Activated CD4-positive, alpha-beta T cell treated with anti-CD3 and anti-CD28 coated beads, Interleukin-2, amount 10 ng/mL, durations not matched to agents 24 days and 14 days (primary cell): ENCODE measurements around the gene MACROD2. TPM values are rescaled to one million over a fixed set of nuclear protein-coding genes. Genes with fewer than 3 reads are reported as not detected.

ENCODE experiments used
- DNase-seq: peaks from one replicate; pipeline ENCODE4 v3.0.0; 2022
- H3K27ac Mint-ChIP-seq: one replicate; pipeline ENCODE4 v1.8.0; 2022; ENCODE audit warnings: mild to moderate bottlenecking, mixed read lengths
- H3K27me3 Mint-ChIP-seq: one replicate; pipeline ENCODE4 v1.8.0; 2022; ENCODE audit warnings: mixed read lengths
- H3K36me3 Mint-ChIP-seq: one replicate; pipeline ENCODE4 v1.8.0; 2022; ENCODE audit warnings: low read depth, mild to moderate bottlenecking, mixed read lengths
- H3K4me1 Mint-ChIP-seq: one replicate; pipeline ENCODE4 v1.8.0; 2021; ENCODE audit warnings: mixed read lengths
- H3K4me3 Mint-ChIP-seq: one replicate; pipeline ENCODE4 v1.8.0; 2022; ENCODE audit warnings: mild to moderate bottlenecking, moderate library complexity, mixed read lengths
- H3K9me3 Mint-ChIP-seq: one replicate; pipeline ENCODE4 v1.8.0; 2021; ENCODE audit warnings: mixed read lengths
- intact Hi-C: fragments of 100-400 bp; cut with micrococcal nuclease; formaldehyde crosslinking; loops from one replicate; pipeline ENCODE4 v1.15.1; 2023
- total RNA-seq: library from RNA; stranded (reverse); gene quantifications from 2 replicates; pipeline ENCODE4 v1.2.3, GENCODE V29; 2022

The MACROD2 gene
- total RNA-seq, 1 donor from 2014 or later: not detected

DNA sequence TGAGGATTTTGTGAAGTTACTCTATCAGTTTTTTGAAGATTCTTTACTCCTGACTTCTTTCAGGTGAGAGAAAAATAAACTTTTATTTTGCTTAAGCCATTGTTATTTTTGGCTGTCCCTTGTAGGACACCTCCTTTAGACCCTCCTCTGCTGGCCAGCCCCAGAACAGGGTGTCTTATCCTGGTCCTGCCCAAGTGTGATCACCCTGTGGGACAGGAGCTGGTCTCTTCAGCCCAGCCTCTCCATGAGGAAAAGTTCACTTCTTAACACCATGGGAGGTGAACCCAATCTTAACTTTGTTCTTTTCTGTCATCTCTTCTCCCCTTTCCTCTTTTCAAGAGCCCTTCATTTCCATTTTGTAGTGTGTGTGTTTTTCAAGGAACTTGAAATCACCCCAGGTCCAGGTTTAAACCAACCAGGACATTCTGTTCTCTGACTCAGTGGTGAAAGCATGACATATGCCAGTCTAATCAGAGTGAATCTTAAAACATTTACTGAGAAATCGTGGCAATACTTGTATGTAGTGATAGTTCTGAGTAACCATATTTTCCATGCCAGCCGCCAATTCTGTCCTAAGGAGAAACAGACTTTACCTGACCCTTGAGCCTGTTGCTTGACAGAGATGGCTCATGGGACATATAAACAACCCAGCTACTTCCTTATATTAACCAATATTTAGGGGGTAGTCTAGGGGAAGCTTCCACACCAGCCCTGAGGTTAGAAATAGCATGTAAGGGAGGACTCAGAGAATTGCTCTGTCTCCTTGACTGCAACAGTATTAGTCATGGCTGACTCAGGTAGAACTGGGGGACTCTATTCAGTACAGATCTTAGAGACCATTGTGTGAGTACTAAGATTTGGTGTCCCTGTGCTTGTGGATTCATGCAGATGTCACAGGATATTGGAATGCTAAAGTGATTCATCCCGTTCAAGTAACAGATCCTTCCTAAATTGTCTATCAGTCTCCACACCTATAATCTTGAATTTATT, 293.3 kb downstream of the MACROD2 start:
- H3K9me3 Mint-ChIP-seq: peaks cover 6% of the 10 kb centered on the region
- DNase-seq: no peak
- no peak overlapping the region for H3K4me3 Mint-ChIP-seq
- H3K36me3 Mint-ChIP-seq: no peaks in the 10 kb centered on the region
- H3K27me3 Mint-ChIP-seq: no peaks in the 10 kb centered on the region
- intact Hi-C loops: no loop called here
- H3K4me1 Mint-ChIP-seq: no peaks in the 10 kb centered on the region
- H3K27ac Mint-ChIP-seq: no peak overlapping the region

DNA sequence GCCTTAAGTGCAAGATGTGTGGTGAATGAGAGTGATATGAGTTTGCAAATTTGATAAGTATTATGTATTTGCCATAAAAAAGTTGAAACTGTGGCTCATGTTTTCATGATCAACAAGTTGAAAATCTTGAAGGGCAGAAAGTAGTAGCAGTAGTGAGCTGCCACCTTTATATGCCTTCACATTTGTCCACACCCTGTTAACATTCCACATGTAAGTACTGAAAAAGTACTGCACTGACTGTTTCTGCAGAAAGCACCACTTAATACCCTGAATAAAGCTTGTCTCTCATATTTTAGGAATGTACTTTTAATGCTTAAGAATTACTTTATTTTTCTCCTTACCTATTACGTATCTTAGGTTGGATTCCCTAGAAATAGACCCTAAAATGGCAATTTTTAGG, 296.2 kb downstream of the MACROD2 start:
- intact Hi-C loops: no loop called here
- no peaks in the 10 kb centered on the region for H3K27me3 Mint-ChIP-seq
- no peak overlapping the region for H3K27ac Mint-ChIP-seq
- DNase-seq: no peak
- no peaks in the 10 kb centered on the region for H3K4me1 Mint-ChIP-seq
- peaks cover 3% of the 10 kb centered on the region for H3K9me3 Mint-ChIP-seq
- no peak overlapping the region for H3K4me3 Mint-ChIP-seq
- H3K36me3 Mint-ChIP-seq: no peaks in the 10 kb centered on the region

DNA sequence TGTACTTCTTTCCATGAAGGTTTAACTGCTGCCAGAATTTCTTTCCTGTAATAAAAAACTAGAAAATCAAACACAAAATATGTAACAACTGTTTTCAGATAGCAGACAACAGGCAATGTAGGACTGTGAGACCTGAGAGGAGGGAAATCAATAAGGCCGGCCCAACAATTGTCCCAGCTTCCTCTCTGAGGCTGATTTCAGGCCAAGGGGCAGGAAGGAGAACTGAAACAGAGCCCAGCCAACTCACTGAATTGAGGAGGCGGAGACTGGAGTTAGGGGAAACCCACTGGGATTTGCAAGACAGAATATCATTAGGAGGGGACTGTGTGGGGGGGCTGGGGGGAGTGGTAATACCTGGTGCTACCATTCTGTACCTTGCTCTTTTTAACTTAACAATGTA, 299.9 kb downstream of the MACROD2 start:
- peaks cover 3% of the 10 kb centered on the region for H3K9me3 Mint-ChIP-seq
- no peak overlapping the region for H3K4me3 Mint-ChIP-seq
- H3K36me3 Mint-ChIP-seq: no peaks in the 10 kb centered on the region
- H3K27me3 Mint-ChIP-seq: no peaks in the 10 kb centered on the region
- intact Hi-C loops: no loop called here
- DNase-seq: no peak
- H3K27ac Mint-ChIP-seq: no peak overlapping the region
- no peaks in the 10 kb centered on the region for H3K4me1 Mint-ChIP-seq

DNA sequence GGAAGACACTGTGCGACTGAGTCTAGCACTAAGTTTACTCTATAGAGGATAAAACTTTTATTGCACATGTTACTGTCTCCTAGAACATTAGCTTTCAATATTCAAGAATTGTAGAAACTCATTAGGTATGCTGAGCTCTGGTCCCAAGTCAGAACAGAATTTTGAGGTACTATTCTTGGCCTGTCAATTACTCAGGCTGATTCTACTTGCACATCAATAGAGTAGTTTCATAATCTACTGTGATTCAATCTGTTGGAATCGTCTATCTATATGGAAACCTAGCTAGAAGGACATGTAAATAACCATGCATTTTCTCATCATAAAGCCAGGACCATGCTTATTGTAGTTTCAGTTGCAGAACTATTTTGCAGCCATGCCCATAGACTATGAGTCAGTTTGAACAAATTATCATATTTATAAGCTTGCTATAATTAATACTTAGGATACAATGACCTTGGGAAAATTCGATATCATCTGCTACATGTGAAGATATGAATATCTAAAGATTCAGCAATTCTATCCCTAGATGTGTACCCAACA, 300.5 kb downstream of the MACROD2 start:
- intact Hi-C loops: no loop called here
- Mint-ChIP-seq H3K4me1 (no peaks in the 10 kb centered on the region), H3K27me3 (no peaks in the 10 kb centered on the region), H3K27ac (no peak overlapping the region), H3K4me3 (no peak overlapping the region), H3K9me3 (peaks cover 3% of the 10 kb centered on the region), H3K36me3 (no peaks in the 10 kb centered on the region)
- DNase-seq: no peak

DNA sequence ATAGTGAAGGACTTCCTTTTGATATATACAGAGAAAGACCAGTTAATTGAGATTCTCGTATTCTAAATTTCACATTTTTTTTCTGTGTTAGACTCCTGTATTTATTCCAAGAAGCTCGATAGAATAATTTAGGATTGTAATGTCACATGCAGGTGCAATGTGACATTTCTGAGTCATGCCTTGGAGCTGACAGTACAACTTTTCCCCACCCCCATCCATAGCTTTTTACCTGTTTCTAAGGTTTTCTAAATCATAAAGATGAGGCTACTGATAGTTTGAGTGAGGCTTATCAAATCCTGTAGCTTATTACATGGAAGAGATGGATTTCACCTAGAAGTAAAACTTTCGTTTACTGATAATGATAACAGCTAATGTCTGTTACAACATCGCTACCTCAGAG, 304.5 kb downstream of the MACROD2 start:
- Mint-ChIP-seq H3K36me3 (no peaks in the 10 kb centered on the region), H3K4me3 (no peak overlapping the region), H3K27ac (no peak overlapping the region), H3K9me3 (peaks cover 3% of the 10 kb centered on the region), H3K27me3 (no peaks in the 10 kb centered on the region), H3K4me1 (no peaks in the 10 kb centered on the region)
- no peak for DNase-seq
- intact Hi-C loops: no loop called here

DNA sequence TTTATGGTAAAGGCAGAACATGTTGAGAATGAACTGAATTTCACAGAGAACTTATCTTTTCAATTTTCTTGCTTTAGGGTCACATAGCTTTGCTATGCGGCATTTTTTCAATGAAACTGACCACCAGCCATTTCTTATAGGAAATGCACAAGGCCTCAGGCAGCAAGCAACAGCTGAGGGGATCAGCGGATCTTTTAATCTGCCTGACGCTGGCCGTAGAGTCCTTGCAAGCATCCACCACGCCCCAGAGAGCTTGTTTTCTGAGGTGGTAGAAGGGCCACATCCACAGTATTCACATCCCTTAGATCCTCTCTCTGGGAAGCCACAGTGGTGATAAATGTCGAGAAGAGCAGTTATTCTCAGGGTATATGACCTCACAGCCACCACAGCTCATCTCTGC, 307.8 kb downstream of the MACROD2 start:
- intact Hi-C loops: no loop called here

DNA sequence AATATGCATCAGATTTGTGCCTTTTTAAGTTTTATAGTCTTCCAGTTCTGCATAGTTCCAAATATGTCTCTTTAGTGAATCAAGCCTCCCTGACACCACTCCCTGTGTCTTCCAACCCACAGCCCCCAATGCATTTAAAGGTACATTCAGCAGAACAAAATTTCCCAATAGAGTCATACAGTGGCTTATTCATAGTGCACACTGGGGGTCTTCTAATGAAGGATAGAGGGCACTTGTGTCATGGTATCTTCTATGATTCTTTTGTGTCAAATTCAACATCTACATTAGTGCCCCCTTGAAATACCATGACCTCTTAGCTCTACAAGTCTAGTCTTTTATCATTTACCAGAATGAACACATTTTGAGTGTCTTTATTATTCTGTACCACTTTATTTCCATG, 308.3 kb downstream of the MACROD2 start:
- no peaks in the 10 kb centered on the region for H3K36me3 Mint-ChIP-seq
- no peaks in the 10 kb centered on the region for H3K27me3 Mint-ChIP-seq
- no peaks in the 10 kb centered on the region for H3K4me1 Mint-ChIP-seq
- H3K4me3 Mint-ChIP-seq: no peak overlapping the region
- no peak for DNase-seq
- intact Hi-C loops: no loop called here
- H3K9me3 Mint-ChIP-seq: peaks cover 4% of the 10 kb centered on the region
- H3K27ac Mint-ChIP-seq: no peak overlapping the region

More for the DNA sequence above, 307.8 kb downstream of the MACROD2 start:
- H3K27me3 Mint-ChIP-seq: no peaks in the 10 kb centered on the region
- peaks cover 4% of the 10 kb centered on the region for H3K9me3 Mint-ChIP-seq
- no peak for DNase-seq
- no peak overlapping the region for H3K27ac Mint-ChIP-seq
- no peaks in the 10 kb centered on the region for H3K36me3 Mint-ChIP-seq
- H3K4me1 Mint-ChIP-seq: no peaks in the 10 kb centered on the region
- H3K4me3 Mint-ChIP-seq: no peak overlapping the region

DNA sequence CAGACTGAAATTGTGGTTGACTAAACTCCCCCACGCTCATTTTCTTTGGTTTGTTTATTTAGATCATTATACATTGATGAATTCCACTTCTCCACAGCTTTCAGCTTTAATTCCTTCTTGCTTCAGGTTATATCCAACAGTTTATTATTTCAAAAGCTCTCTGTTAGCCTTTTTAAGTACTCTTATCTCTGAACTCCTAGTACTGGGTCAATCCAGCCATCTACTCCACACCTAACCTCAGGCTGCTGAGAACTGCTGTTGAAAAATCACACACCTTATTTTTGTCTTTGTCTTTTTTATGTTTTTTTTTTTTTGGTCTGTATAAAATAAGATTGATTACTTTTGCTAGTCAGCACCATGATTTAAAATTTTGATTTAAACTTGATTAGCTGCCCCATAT, 309.2 kb downstream of the MACROD2 start:
- DNase-seq: no peak
- no peaks in the 10 kb centered on the region for H3K36me3 Mint-ChIP-seq
- intact Hi-C loops: no loop called here
- H3K9me3 Mint-ChIP-seq: peaks cover 4% of the 10 kb centered on the region
- no peak overlapping the region for H3K4me3 Mint-ChIP-seq
- H3K4me1 Mint-ChIP-seq: no peaks in the 10 kb centered on the region
- H3K27ac Mint-ChIP-seq: no peak overlapping the region
- no peaks in the 10 kb centered on the region for H3K27me3 Mint-ChIP-seq

DNA sequence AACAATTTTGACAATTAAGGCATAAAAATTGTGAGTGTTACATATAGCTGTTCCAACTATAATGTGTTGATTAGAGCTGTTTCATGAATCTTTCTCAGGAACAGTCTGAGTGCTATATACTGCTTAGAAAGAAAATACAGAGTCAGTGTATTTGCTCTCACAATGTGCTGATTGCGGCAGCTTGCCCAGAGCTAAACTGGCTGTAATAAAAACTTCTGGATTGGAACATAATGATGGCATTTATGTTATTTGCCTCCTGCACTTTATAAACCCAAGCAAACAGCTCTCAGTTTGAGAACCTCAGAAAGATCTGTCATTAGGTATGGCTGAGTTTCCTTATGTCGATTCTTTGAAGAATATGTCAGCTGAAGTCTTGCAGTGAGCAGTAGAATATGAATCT, 312.6 kb downstream of the MACROD2 start:
- no peak overlapping the region for H3K4me3 Mint-ChIP-seq
- intact Hi-C loops: no loop called here
- H3K9me3 Mint-ChIP-seq: peaks cover 4% of the 10 kb centered on the region
- H3K27ac Mint-ChIP-seq: no peak overlapping the region
- DNase-seq: no peak
- H3K4me1 Mint-ChIP-seq: no peaks in the 10 kb centered on the region
- no peaks in the 10 kb centered on the region for H3K27me3 Mint-ChIP-seq
- H3K36me3 Mint-ChIP-seq: no peaks in the 10 kb centered on the region

DNA sequence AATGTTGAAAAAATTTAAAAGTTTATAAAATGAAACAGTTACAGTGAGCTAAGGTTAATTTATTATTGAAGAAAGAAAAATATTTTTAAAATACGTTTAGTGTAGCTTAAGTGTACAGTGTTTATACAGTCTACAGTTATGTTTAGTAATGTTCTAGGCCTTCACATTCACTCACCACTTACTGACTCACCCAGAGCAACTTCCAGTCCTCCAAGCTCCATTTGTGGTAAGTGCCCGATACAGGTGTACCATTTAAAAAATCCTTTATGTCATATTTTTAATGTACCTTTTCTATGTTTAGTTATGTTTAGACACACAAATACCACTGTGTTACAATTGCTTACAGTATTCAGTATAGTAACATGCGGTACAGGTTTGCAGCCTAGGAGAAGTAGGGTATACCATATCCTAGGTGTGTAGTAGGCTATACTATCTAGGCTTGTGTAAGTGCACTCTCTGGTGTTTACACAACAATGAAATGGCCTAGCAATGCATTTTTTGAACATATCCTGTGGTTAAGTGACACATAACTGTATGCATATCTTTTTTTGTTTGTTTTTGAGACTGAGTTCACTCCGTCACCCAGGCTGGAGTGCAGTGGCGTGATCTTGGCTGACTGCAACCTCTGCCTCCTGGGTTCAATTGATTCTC, 315.8 kb downstream of the MACROD2 start:
- Mint-ChIP-seq H3K4me3 (no peak overlapping the region), H3K4me1 (no peaks in the 10 kb centered on the region), H3K27me3 (no peaks in the 10 kb centered on the region), H3K36me3 (no peaks in the 10 kb centered on the region), H3K9me3 (no peaks in the 10 kb centered on the region), H3K27ac (no peak overlapping the region)
- DNase-seq: no peak
- intact Hi-C loops: no loop called here

DNA sequence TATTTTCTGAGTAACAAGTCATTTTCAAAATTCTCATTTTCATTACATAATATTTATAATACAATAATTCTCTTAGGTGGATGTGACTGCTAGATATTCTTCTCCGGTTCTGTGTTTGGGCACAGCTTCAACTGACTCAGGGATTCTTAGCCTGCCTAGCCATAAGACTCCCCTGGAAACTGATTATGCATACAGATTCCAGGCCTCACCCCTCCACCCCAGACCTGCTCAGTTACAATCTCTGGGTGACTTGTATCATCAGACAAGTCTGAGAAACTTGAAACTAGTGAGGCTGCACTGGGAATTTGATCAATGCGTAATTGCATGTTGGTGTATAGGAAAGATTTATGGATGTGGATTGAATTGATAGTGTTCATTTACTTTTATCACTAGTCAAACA, 316.7 kb downstream of the MACROD2 start:
- H3K9me3 Mint-ChIP-seq: no peaks in the 10 kb centered on the region
- no peak overlapping the region for H3K27ac Mint-ChIP-seq
- no peaks in the 10 kb centered on the region for H3K4me1 Mint-ChIP-seq
- H3K27me3 Mint-ChIP-seq: no peaks in the 10 kb centered on the region
- H3K4me3 Mint-ChIP-seq: no peak overlapping the region
- intact Hi-C loops: no loop called here
- DNase-seq: no peak
- no peaks in the 10 kb centered on the region for H3K36me3 Mint-ChIP-seq

DNA sequence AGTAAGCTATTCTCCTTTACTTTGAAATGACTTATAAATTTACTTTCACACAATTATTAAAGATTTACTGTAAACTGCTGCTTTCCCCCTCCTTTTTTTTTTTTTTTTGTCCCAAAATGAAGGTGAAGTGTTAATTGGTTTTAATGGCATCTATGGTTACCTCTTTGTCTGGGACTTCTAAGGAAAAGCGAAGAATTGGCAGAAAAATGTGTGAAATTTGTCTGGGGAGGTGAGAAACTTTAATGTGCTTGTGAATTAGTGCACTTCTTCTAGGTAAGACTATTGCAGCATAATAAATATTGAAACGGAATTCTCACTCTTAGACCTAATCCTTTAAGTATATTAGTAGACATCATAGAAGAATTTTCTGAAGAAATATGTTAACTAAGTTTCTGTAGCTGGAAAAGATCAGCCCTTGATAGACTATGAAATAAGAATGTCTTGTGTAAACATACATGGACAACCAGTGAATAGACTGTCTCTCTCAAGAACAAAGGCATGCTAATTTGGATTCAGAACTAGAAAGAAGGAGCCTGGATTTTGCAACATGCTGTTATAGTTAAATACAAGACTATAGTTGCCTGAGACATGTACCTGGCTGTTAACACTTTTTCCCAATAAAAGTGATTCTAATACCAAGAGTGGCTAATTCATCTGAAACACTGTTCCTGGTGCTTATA, 318.2 kb downstream of the MACROD2 start:
- H3K27ac Mint-ChIP-seq: no peak overlapping the region
- no peaks in the 10 kb centered on the region for H3K9me3 Mint-ChIP-seq

DNA sequence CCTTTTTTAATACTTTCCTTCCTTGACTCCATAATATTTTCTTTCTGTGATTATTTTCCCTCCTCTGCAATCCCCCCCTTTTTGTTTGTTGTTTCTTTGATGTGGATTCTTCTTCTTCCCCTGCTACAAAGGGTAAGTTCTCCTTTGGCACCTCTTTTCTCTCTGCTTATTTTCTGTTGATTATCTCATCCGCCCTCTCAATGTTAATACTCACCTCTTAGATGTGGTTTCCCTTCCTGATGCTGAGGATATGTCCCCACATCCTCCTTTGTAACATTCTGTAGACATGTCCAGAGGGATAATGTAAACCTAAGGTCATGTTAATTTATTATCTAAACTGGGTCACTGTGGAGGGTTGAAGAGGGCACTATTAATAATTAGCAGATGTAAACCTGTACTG, 324.4 kb downstream of the MACROD2 start:
- H3K27ac Mint-ChIP-seq: no peak overlapping the region
- intact Hi-C loops: no loop called here
- H3K4me3 Mint-ChIP-seq: no peak overlapping the region
- no peaks in the 10 kb centered on the region for H3K36me3 Mint-ChIP-seq
- peaks cover 3% of the 10 kb centered on the region for H3K9me3 Mint-ChIP-seq
- H3K27me3 Mint-ChIP-seq: no peaks in the 10 kb centered on the region
- H3K4me1 Mint-ChIP-seq: no peaks in the 10 kb centered on the region
- DNase-seq: no peak

More for the DNA sequence above, 318.2 kb downstream of the MACROD2 start:
- Mint-ChIP-seq H3K4me3 (no peak overlapping the region), H3K36me3 (no peaks in the 10 kb centered on the region), H3K27me3 (no peaks in the 10 kb centered on the region), H3K4me1 (no peaks in the 10 kb centered on the region)
- intact Hi-C loops: no loop called here
- no peak for DNase-seq

DNA sequence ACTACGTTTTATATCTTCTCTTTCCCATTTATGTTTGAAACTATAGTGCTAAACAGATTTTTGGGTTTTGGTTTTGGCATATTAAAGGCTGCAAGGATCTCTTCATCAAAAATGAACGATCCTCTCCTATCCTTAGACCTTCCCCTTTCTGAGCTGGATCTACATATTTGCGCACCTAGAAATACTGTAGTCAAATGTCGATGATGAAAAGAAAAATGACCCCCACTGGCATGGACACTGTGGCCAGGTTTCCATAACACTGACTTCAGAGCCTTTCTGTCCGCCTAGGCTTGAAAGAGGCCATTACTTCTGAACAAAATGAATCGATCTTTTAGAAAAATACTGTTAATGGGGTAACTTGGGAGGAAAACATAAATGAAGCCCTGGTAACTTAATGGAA, 336.3 kb downstream of the MACROD2 start:
- H3K4me3 Mint-ChIP-seq: no peak overlapping the region
- H3K36me3 Mint-ChIP-seq: no peaks in the 10 kb centered on the region
- no peak for DNase-seq
- H3K4me1 Mint-ChIP-seq: no peaks in the 10 kb centered on the region
- H3K27me3 Mint-ChIP-seq: no peaks in the 10 kb centered on the region
- intact Hi-C loops: no loop called here
- no peak overlapping the region for H3K27ac Mint-ChIP-seq
- H3K9me3 Mint-ChIP-seq: no peaks in the 10 kb centered on the region
